Loucy (cell line): Measurements from ENCODE around the gene FAM210A.

ENCODE experiments used
- EZH2phosphoT487 ChIP-seq: fragments of 200-600 bp; IDR thresholded peaks from 2 replicates; pipeline ENCODE4 v1.6.1; 2018; ENCODE audit warnings: antibody characterized with exemption, mild to moderate bottlenecking, moderate library complexity, borderline replicate concordance
- TF ChIP-seq, protein P1 (sequence below): fragments of 200-600 bp; sonication (generic); conservative IDR thresholded peaks from 2 replicates; pipeline ENCODE4 v1.5.1; 2014; ENCODE audit warnings: mild to moderate bottlenecking, antibody characterized with exemption, low read length

DNA sequence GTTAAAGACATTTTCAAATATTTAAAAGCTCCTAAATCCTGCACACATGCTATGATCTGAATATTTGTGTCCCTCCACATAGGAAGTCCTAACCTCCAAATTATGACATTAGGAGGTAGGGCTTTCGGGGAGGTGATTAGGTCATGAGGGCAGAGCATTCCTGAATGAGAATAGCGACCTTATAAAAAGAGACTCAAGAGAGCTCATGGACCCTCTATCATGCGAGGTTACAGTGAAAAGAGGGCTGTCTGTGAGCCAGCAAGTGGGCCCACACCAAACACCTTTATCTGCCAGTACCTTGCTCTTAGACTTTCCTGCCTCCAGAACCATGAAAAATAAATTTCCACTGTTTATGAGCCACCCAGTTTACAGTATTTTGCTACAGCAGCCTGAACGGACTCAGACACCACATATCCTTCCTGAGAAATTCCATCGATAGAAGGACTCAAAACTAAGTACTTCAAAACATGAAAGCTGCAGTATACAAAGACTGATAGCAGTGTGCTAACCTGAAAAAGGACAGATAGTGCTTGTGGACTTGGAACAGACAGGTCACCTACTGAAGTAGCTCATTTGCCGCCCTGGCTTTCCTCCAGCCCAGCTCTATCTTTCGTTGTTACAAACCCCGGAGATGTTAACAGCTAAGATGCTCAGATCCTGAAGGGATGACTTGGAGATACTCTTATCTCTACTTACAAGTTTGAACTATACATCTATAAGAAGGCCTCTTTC is 13.8 kb downstream of the FAM210A start:
- TF ChIP-seq, protein P1, sequence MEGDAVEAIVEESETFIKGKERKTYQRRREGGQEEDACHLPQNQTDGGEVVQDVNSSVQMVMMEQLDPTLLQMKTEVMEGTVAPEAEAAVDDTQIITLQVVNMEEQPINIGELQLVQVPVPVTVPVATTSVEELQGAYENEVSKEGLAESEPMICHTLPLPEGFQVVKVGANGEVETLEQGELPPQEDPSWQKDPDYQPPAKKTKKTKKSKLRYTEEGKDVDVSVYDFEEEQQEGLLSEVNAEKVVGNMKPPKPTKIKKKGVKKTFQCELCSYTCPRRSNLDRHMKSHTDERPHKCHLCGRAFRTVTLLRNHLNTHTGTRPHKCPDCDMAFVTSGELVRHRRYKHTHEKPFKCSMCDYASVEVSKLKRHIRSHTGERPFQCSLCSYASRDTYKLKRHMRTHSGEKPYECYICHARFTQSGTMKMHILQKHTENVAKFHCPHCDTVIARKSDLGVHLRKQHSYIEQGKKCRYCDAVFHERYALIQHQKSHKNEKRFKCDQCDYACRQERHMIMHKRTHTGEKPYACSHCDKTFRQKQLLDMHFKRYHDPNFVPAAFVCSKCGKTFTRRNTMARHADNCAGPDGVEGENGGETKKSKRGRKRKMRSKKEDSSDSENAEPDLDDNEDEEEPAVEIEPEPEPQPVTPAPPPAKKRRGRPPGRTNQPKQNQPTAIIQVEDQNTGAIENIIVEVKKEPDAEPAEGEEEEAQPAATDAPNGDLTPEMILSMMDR, result no peak
- TF ChIP-seq EZH2phosphoT487, result no peak
